K562 (cell line): ENCODE results near the gene TUBB1. TPM values are rescaled to one million over a fixed set of nuclear protein-coding genes. Genes with fewer than 3 reads are reported as not detected.

Experiments used
- ATAC-seq: fragments of 200-7000 bp; cut with Tn5 transposase; 3 replicates; pipeline ENCODE4 v1.9.1; 2020; ENCODE audit warnings: moderate library complexity
- BruUV-seq: library from RNA; stranded (reverse); fragments of 400-500 nt; replicated peaks from 2 replicates; lab custom pipeline; 2021; lab: Mats Ljungman, UMichigan
- CTCF ChIA-PET: fragments of 300-600 bp; formaldehyde crosslinking; extraction: SDS; loops from one replicate; lab custom pipeline; 2021; ENCODE audit warnings: low intra/inter-chr PET ratio; lab: Yijun Ruan, JAX
- POLR2A ChIA-PET: fragments of 300-600, 350-650 bp; sonication (Branson Sonifier 250); formaldehyde crosslinking; extraction: SDS; loops from one replicate; lab custom pipeline; 2021; ENCODE audit warnings: antibody characterized with exemption, inconsistent platforms; lab: Yijun Ruan, JAX
- DNase-seq, 4 experiments: peaks; one replicate each; pipeline versions ENCODE4 v3.0.0 to v3.0.0-alpha.2; 2011 to 2018; ENCODE audit warnings: low spot score in 3 of 4, mixed read lengths in 3 of 4; ENCODE audit errors: extremely low read depth in 1 of 4
- FAIRE-seq: peaks from 2 replicates; lab custom pipeline; 2011; peaks lifted over from hg19 to GRCh38; lab: Jason Lieb, UNC
- H2AFZ ChIP-seq: 2 replicates; pipeline ENCODE4 v1.6.0; 2011; ENCODE audit warnings: low read depth, low read length, control low read depth, inconsistent platforms
- H3K27ac ChIP-seq: fragments of 200-600 bp; 3 replicates; pipeline ENCODE4 v1.8.0; 2011; ENCODE audit warnings: low read depth, mild to moderate bottlenecking, control low read depth, inconsistent platforms, low read length, moderate library complexity, mixed read lengths; ENCODE audit errors: extremely low read depth
- H3K27me3 ChIP-seq, 2 experiments: fragments of 300-600 bp in 1 of 2; 2 replicates in 1 of 2; 3 replicates in 1 of 2; pipeline versions ENCODE4 v1.6.0 to v1.8.0; 2011; ENCODE audit warnings: inconsistent platforms in 2 of 2, low read length in 2 of 2, mild to moderate bottlenecking in 1 of 2, mixed read lengths in 1 of 2, moderate library complexity in 1 of 2; ENCODE audit not compliant: control insufficient read depth in 2 of 2, insufficient read depth in 2 of 2
- H3K36me3 ChIP-seq: fragments of 300-600 bp; 3 replicates; pipeline ENCODE4 v1.8.0; 2011; ENCODE audit warnings: mild to moderate bottlenecking, low read length, inconsistent platforms; ENCODE audit not compliant: control insufficient read depth, insufficient read depth
- H3K4me1 ChIP-seq, 2 experiments: fragments of 200-600 bp in 1 of 2; replicated peaks in 1 of 2; 2 replicates in 1 of 2; 3 replicates in 1 of 2; pipeline versions ENCODE4 v1.5.1 to v1.8.0; 2011; ENCODE audit warnings: inconsistent platforms in 2 of 2, low read length in 2 of 2, mild to moderate bottlenecking in 1 of 2, mixed read lengths in 1 of 2, moderate library complexity in 1 of 2; ENCODE audit not compliant: control insufficient read depth in 2 of 2, insufficient read depth in 2 of 2
- H3K4me2 ChIP-seq: 2 replicates; pipeline ENCODE4 v1.6.1; 2011; ENCODE audit warnings: low read length, control low read depth, inconsistent platforms, mixed read lengths; ENCODE audit not compliant: insufficient read depth
- H3K4me3 ChIP-seq: fragments of 200-600 bp; sonication (generic), shearing (Covaris generic); 2 replicates; pipeline ENCODE4 v1.5.1; 2016; ENCODE audit warnings: control low read depth, inconsistent platforms
- H3K79me2 ChIP-seq: fragments of 200-600 bp; 3 replicates; pipeline ENCODE4 v1.8.0; 2011; ENCODE audit warnings: low read length, inconsistent platforms; ENCODE audit not compliant: control insufficient read depth, insufficient read depth
- H3K9ac ChIP-seq, 2 experiments: 2 replicates each; pipeline versions ENCODE4 v1.6.0 to v1.6.1; 2011; ENCODE audit warnings: low read depth in 2 of 2, low read length in 2 of 2, control low read depth in 1 of 2, inconsistent platforms in 1 of 2, mild to moderate bottlenecking in 1 of 2, mixed read lengths in 1 of 2; ENCODE audit not compliant: insufficient read depth in 1 of 2
- H3K9me1 ChIP-seq: one replicate; pipeline ENCODE4 v1.6.0; 2011; ENCODE audit warnings: inconsistent platforms, mild to moderate bottlenecking, low read length, moderate library complexity; ENCODE audit not compliant: control insufficient read depth, insufficient read depth
- H3K9me3 ChIP-seq: replicated peaks from 2 replicates; pipeline ENCODE4 v1.5.1; 2011; ENCODE audit warnings: low read depth, low read length, inconsistent platforms; ENCODE audit not compliant: control insufficient read depth, insufficient read depth
- H4K20me1 ChIP-seq: replicated peaks from 2 replicates; pipeline ENCODE4 v1.6.1; 2011; ENCODE audit warnings: low read length, inconsistent platforms, mixed read lengths; ENCODE audit not compliant: control insufficient read depth, insufficient read depth
- CCNT2 ChIP-seq: IDR thresholded peaks from 2 replicates; pipeline ENCODE4 v1.6.1; 2011; ENCODE audit warnings: borderline replicate concordance, low read depth, mild to moderate bottlenecking, moderate library complexity, mixed read lengths, low read length; ENCODE audit not compliant: insufficient read length; ENCODE audit errors: extremely low read depth
- DDX20 ChIP-seq: fragments of 450-650 bp; IDR thresholded peaks from 2 replicates; pipeline ENCODE4 v1.6.1; 2016; ENCODE audit warnings: missing genetic modification characterization, low read depth, mild to moderate bottlenecking, missing compliant biosample characterization, moderate library complexity
- HDAC1 ChIP-seq, 2 experiments: fragments of 450-650 bp; IDR thresholded peaks; 2 replicates each; pipeline ENCODE4 v1.6.1; 2016 to 2017; ENCODE audit warnings: inconsistent platforms in 1 of 2, mild to moderate bottlenecking in 1 of 2, moderate library complexity in 1 of 2
- LCOR ChIP-seq: sonication (generic); formaldehyde crosslinking; IDR thresholded peaks from 2 replicates; pipeline ENCODE4 v1.8.0; 2022; ENCODE audit warnings: mild to moderate bottlenecking, missing genetic modification reagents
- NFIX ChIP-seq: fragments of 250-450 bp; sonication (Bioruptor Pico); IDR thresholded peaks from 2 replicates; pipeline ENCODE4 v1.4.0; 2020; ENCODE audit warnings: low read depth, mild to moderate bottlenecking, moderate library complexity
- PHB ChIP-seq: fragments of 250-450 bp; sonication (Bioruptor Pico); IDR thresholded peaks from 2 replicates; pipeline ENCODE4 v1.5.0; 2021
- SPI1 ChIP-seq: IDR thresholded peaks from 2 replicates; pipeline ENCODE4 v1.6.1; 2011; ENCODE audit warnings: low read depth, low read length, control low read depth, borderline replicate concordance
- THAP7 ChIP-seq: fragments of 250-450 bp; sonication (Bioruptor Pico); IDR thresholded peaks from 2 replicates; pipeline ENCODE4 v1.5.0; 2021
- U2AF1 ChIP-seq: fragments of 200-400 bp; formaldehyde crosslinking; optimal IDR thresholded peaks from 2 replicates; pipeline ENCODE3; 2017; ENCODE audit warnings: mild to moderate bottlenecking, low read depth, low read length, moderate library complexity
- ZBTB33 ChIP-seq: sonication (generic); formaldehyde crosslinking; IDR thresholded peaks from 2 replicates; pipeline ENCODE4 v1.8.1; 2023; ENCODE audit warnings: mild to moderate bottlenecking, missing genetic modification reagents
- ZNF316 ChIP-seq: fragments of 450-650 bp; IDR thresholded peaks from 2 replicates; pipeline ENCODE4 v1.6.1; 2016
- WGBS: fragments of 100-300 bp; shearing (Covaris generic); methylation state at CpG from one replicate; pipeline ENCODE4 v1.1.6; 2016; ENCODE audit warnings: low coverage, mixed read lengths; ENCODE audit not compliant: insufficient coverage; ENCODE audit errors: missing lambda C conversion rate; 5-methylcytosine and 5-hydroxymethylcytosine counted together
- in situ Hi-C: fragments of 300-500 bp; cut with MboI; formaldehyde crosslinking; loops from 4 replicates; pipeline ENCODE4 v1.15.0; 2018; ENCODE audit warnings: inconsistent platforms, mixed read lengths
- intact Hi-C: fragments of 100-400 bp; cut with micrococcal nuclease; formaldehyde crosslinking; loops from 2 replicates; pipeline ENCODE4 v1.14.2; 2022
- polyA plus RNA-seq, 8 experiments: library from polyadenylated mRNA; depleted of rRNA in 4 of 8; stranded (reverse) in 5 of 8; unstranded in 3 of 8; fragments of >200 nt; fragmentation: Nextera tagmentation in 2 of 8; fragmentation: Illumina TruSeq in 1 of 8; extraction: Ambion mirVana in 2 of 8; extraction: Trizol in 1 of 8; gene quantifications; 2 replicates each; pipeline versions ENCODE4 v1.2.1 to v1.2.3, GENCODE V29; 2011 to 2014; ENCODE audit warnings: inconsistent platforms in 1 of 8, missing spikeins in 1 of 8
- total RNA-seq, 7 experiments: library from RNA; depleted of rRNA in 6 of 7; stranded (reverse); fragments of >200 nt in 6 of 7; fragmentation: Illumina TruSeq in 2 of 7; extraction: Trizol in 2 of 7; gene quantifications; 2 replicates each; pipeline versions ENCODE4 v1.2.1 to v1.2.3, GENCODE V29; 2011 to 2021; ENCODE audit warnings: low replicate concordance in 1 of 7
- TF ChIP-seq, protein P1 (sequence below): sonication (generic); formaldehyde crosslinking; IDR thresholded peaks from 2 replicates; pipeline ENCODE4 v1.9.0; 2022; ENCODE audit warnings: mild to moderate bottlenecking, missing genetic modification reagents
- TF ChIP-seq, protein P2 (sequence below): fragments of 250-450 bp; sonication (Bioruptor Pico); IDR thresholded peaks from 2 replicates; pipeline ENCODE4 v1.4.0; 2020; ENCODE audit warnings: mild to moderate bottlenecking
- TF ChIP-seq, protein P3 (sequence below), 2 experiments: IDR thresholded peaks; 2 replicates each; pipeline ENCODE4 v1.6.1; 2012; ENCODE audit warnings: improper control_type of control experiment in 2 of 2, low read depth in 2 of 2, low read length in 2 of 2, borderline replicate concordance in 1 of 2

TUBB1 gene
- total and polyA plus RNA-seq, 9 of the 15 experiments (the other 6 are each of a cell fraction or from before 2014, with no cell fraction given) = 1.5 to 3.9 (median 2.4) TPM

DNA sequence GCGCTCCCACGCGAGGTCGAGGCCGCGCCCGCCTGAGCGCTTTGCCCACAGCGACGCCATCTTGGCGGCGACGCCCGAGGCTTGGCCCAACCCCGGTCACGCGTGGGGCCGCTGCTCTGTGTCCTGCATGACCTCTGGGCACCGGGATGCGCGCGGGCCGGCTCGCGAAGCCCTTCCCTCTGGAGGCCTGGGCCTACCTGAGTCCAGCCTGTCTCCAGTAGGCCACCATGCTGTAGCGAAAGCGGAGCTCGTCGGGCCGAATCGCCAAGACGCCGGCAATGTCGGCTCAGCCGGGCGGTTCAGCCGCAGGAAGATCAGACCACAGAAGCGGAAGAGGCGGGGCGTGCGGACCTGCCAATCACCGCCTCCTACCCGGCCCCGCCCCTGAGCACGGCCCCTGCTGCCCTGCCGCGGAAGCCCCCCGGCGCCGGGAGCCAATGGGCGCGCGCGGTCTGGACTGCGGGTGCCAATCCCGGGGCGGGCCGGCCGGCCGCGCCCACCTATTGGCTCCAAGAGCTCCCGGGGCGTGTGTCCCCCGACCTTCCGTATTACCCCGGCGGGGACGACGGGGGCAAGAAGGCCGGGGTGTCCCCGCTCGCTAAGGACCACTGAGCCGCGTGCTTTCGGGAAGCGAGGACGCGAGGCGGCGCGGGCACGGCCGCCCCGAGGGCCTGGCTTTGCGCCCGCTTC, 12.9 kb downstream of the TUBB1 start, which contains the start of gene ATP5F1E:
Gene ATP5F1E, minus strand, starts transcription at position 313 of the 690 bp plus-strand sequence. Its CDS starts 84 bp downstream, at position 229.
- ATAC-seq = peak; percentile 97
- H3K79me2 ChIP-seq = peaks cover 70% of the 10 kb centered on the region
- no peak for TF ChIP-seq ZNF316
- TF ChIP-seq U2AF1 = peak; percentile 89
- no peak for TF ChIP-seq DDX20 (tag)
- TF ChIP-seq, protein P1, sequence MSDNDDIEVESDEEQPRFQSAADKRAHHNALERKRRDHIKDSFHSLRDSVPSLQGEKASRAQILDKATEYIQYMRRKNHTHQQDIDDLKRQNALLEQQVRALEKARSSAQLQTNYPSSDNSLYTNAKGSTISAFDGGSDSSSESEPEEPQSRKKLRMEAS (CRISPR knock-in tag) = peak; percentile 59
- no peak for TF ChIP-seq ZBTB33 (CRISPR knock-in tag)
- TF ChIP-seq THAP7 (CRISPR knock-in tag) = peak; percentile 93
- no peak for TF ChIP-seq NFIX (CRISPR knock-in tag)
- peak; percentile 15; the same call in 1 of the 2 replicates for TF ChIP-seq PHB (CRISPR knock-in tag)
- TF ChIP-seq HDAC1 (IDR thresholded peaks at IDR 0.05) = peak in 1 of 2 experiments; percentile 84; a peak in 3 of 4 replicates
- TF ChIP-seq, protein P2, sequence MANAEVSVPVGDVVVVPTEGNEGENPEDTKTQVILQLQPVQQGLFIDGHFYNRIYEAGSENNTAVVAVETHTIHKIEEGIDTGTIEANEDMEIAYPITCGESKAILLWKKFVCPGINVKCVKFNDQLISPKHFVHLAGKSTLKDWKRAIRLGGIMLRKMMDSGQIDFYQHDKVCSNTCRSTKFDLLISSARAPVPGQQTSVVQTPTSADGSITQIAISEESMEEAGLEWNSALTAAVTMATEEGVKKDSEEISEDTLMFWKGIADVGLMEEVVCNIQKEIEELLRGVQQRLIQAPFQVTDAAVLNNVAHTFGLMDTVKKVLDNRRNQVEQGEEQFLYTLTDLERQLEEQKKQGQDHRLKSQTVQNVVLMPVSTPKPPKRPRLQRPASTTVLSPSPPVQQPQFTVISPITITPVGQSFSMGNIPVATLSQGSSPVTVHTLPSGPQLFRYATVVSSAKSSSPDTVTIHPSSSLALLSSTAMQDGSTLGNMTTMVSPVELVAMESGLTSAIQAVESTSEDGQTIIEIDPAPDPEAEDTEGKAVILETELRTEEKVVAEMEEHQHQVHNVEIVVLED (CRISPR knock-in tag) = peak; percentile 71
- TF ChIP-seq CCNT2 = peak; percentile 70
- TF ChIP-seq SPI1 = peak; percentile 68; the same call in 1 of the 2 replicates
- TF ChIP-seq LCOR (CRISPR knock-in tag) = no peak; the same call in 1 of the 2 replicates
- TF ChIP-seq, protein P3, sequence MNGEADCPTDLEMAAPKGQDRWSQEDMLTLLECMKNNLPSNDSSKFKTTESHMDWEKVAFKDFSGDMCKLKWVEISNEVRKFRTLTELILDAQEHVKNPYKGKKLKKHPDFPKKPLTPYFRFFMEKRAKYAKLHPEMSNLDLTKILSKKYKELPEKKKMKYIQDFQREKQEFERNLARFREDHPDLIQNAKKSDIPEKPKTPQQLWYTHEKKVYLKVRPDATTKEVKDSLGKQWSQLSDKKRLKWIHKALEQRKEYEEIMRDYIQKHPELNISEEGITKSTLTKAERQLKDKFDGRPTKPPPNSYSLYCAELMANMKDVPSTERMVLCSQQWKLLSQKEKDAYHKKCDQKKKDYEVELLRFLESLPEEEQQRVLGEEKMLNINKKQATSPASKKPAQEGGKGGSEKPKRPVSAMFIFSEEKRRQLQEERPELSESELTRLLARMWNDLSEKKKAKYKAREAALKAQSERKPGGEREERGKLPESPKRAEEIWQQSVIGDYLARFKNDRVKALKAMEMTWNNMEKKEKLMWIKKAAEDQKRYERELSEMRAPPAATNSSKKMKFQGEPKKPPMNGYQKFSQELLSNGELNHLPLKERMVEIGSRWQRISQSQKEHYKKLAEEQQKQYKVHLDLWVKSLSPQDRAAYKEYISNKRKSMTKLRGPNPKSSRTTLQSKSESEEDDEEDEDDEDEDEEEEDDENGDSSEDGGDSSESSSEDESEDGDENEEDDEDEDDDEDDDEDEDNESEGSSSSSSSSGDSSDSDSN (IDR thresholded peaks at IDR 0.05; ENCODE audit: borderline replicate concordance in 1 of 2, low read depth in 2 of 2, low read length in 2 of 2) = no peak; a peak in 1 of 4 replicates

More for the DNA sequence above, 12.9 kb downstream of the TUBB1 start, which contains the start of gene ATP5F1E:
- ChIA-PET CTCF (no interaction called here), POLR2A (interaction anchor here (0.6 to 4.5 kb wide), 21 partner anchors 9 to 370 kb away, joined by 3 to 31 read pairs (median 3); partner anchors contain the start of genes PRELID3B and TUBB1)
- no peaks in the 10 kb centered on the region for H3K27me3 ChIP-seq
- H3K27ac ChIP-seq = peak within 1 kb of the TSS; percentile 96
- under 1% methylated on average over 63 of the region's 86 CpGs for WGBS
- peak within 1 kb of the TSS; percentile 73 for H2AFZ ChIP-seq
- H3K4me3 ChIP-seq = peak within 1 kb of the TSS; percentile 84
- H3K9me3 ChIP-seq = no peaks in the 10 kb centered on the region
- FAIRE-seq (peak; percentile 83), DNase-seq (peak; percentile 95 to 97 (median 97))
- H3K4me2 ChIP-seq = peak within 1 kb of the TSS; percentile 94
- in situ Hi-C loops = no loop called here
- no TSS peak for BruUV-seq
- H3K9me1 ChIP-seq = no peaks in the 10 kb centered on the region
- peaks cover 88% of the 10 kb centered on the region for H3K36me3 ChIP-seq
- no peaks in the 10 kb centered on the region for H4K20me1 ChIP-seq
- H3K4me1 ChIP-seq = peaks cover 13 to 18% of the 10 kb centered on the region in 2 experiments; a peak in 4 of 5 replicates
- intact Hi-C loops = loop anchor here (5.0 kb wide), 2 partner anchors 50 to 140 kb away; partner anchors contain the start of gene NELFCD
- H3K9ac ChIP-seq = peak within 1 kb of the TSS; percentile 93 to 97
